GM12873 (cell line): ENCODE measurements around the gene AMER2.

Experiments
- CTCF ChIP-seq: IDR thresholded peaks from 2 replicates; pipeline ENCODE4 v1.5.1; 2012; ENCODE audit warnings: low read depth, mild to moderate bottlenecking, moderate library complexity, low read length, control low read depth; ENCODE audit not compliant: insufficient read depth; ENCODE audit errors: missing control alignments

The AMER2 gene

GRCh38 chr13:25175431-25175830 is 3.3 kb upstream of the AMER2 start:
- TF ChIP-seq CTCF = no peak

GRCh38 chr13:25175026-25175425 is 2.9 kb upstream of the AMER2 start:
- no peak for TF ChIP-seq CTCF

GRCh38 chr13:25174304-25174703 is 2.2 kb upstream of the AMER2 start:
- TF ChIP-seq CTCF = no peak

GRCh38 chr13:25172303-25172630 is 179 bp upstream of the AMER2 start:
- no peak for TF ChIP-seq CTCF

GRCh38 chr13:25171170-25171516 is 945 bp downstream of the AMER2 start:
- TF ChIP-seq CTCF = no peak

GRCh38 chr13:25170554-25171111 is 1.5 kb downstream of the AMER2 start:
- TF ChIP-seq CTCF = no peak

GRCh38 chr13:25169951-25170553 is 2.0 kb downstream of the AMER2 start:
- no peak for TF ChIP-seq CTCF

- TF ChIP-seq CTCF = no peak
Observed at GRCh38 chr13:25169356-25169755, 2.7 kb downstream of the AMER2 start.
